GM12892 (cell line): ENCODE results near the gene VSIG10L2.

Experiments used
- POLR2A ChIP-seq: IDR thresholded peaks from 2 replicates; pipeline ENCODE4 v1.6.1; 2011; ENCODE audit warnings: low read depth, low read length, control low read depth
- POLR2AphosphoS5 ChIP-seq: IDR thresholded peaks from 2 replicates; pipeline ENCODE4 v1.6.1; 2011; ENCODE audit warnings: low read depth, low read length, control low read depth
- TAF1 ChIP-seq: IDR thresholded peaks from 2 replicates; pipeline ENCODE4 v1.6.1; 2011; ENCODE audit warnings: low read depth, mild to moderate bottlenecking, control low read depth, low read length, borderline replicate concordance

- no peak for TF ChIP-seq POLR2A
- no peak for TF ChIP-seq POLR2AphosphoS5
- TF ChIP-seq TAF1 = no peak
Observed at GRCh38 chr11:125946712-125947418, 1.0 kb downstream of the VSIG10L2 start.
